OCI-LY7 (cell line): Measurements from ENCODE around the gene EML6. TPM values are rescaled to one million over a fixed set of nuclear protein-coding genes. Genes with fewer than 3 reads are reported as not detected.
A peak's percentile ranks its signal among the peaks of the same experiment; 100 is the strongest.

Source experiments
- BruUV-seq: library from RNA; stranded (reverse); fragments of 400-500 nt; replicated peaks from 2 replicates; lab custom pipeline; 2021; lab: Mats Ljungman, UMichigan
- CTCF ChIA-PET: fragments of 300-600 bp; sonication (Branson Sonifier 250); formaldehyde crosslinking; loops from one replicate; lab custom pipeline; 2022; ENCODE audit warnings: antibody characterized with exemption; ENCODE audit not compliant: unreplicated experiment; lab: Charles Lee
- POLR2A ChIA-PET: fragments of 300-600 bp; sonication (Branson Sonifier 250); formaldehyde crosslinking; loops from one replicate; lab custom pipeline; 2022; ENCODE audit warnings: antibody characterized with exemption; lab: Charles Lee
- DNase-seq: peaks from one replicate; pipeline ENCODE4 v3.0.0-alpha.2; 2015; ENCODE audit warnings: low spot score
- H2AFZ ChIP-seq: fragments of 200-600 bp; sonication (generic), shearing (Covaris generic); 2 replicates; pipeline ENCODE4 v1.6.1; 2014; ENCODE audit warnings: mild to moderate bottlenecking, antibody characterized with exemption, low read length, moderate library complexity
- H3K27ac ChIP-seq: fragments of 200-600 bp; sonication (generic); 2 replicates; pipeline ENCODE4 v1.5.1; 2014; ENCODE audit warnings: mixed run types, low read depth, mild to moderate bottlenecking, moderate library complexity, low read length, inconsistent platforms; ENCODE audit not compliant: poor library complexity, severe bottlenecking
- H3K36me3 ChIP-seq: fragments of 200-600 bp; sonication (generic); 2 replicates; pipeline ENCODE4 v1.6.1; 2014; ENCODE audit warnings: mild to moderate bottlenecking, antibody characterized with exemption, low read length, moderate library complexity, mixed read lengths; ENCODE audit not compliant: insufficient read depth
- H3K4me1 ChIP-seq: fragments of 200-600 bp; sonication (generic); 2 replicates; pipeline ENCODE4 v1.5.1; 2014; ENCODE audit warnings: mild to moderate bottlenecking, low read length; ENCODE audit not compliant: insufficient read depth, poor library complexity, severe bottlenecking
- H3K4me2 ChIP-seq: fragments of 200-600 bp; sonication (generic); 2 replicates; pipeline ENCODE4 v1.6.1; 2014; ENCODE audit warnings: mild to moderate bottlenecking, low read length
- H3K4me3 ChIP-seq: fragments of 200-600 bp; sonication (generic); 2 replicates; pipeline ENCODE4 v1.5.1; 2014; ENCODE audit warnings: mild to moderate bottlenecking, low read depth, low read length; ENCODE audit not compliant: poor library complexity, severe bottlenecking
- H3K79me2 ChIP-seq: fragments of 200-600 bp; sonication (generic); 2 replicates; pipeline ENCODE4 v1.6.1; 2016; ENCODE audit warnings: low read depth, mild to moderate bottlenecking, low read length, moderate library complexity, mixed read lengths; ENCODE audit not compliant: insufficient read depth
- H3K9me2 ChIP-seq: fragments of 200-600 bp; sonication (generic); 2 replicates; pipeline ENCODE4 v1.6.1; 2016; ENCODE audit warnings: mild to moderate bottlenecking, low read length, mixed read lengths; ENCODE audit not compliant: insufficient read depth
- H3K9me3 ChIP-seq: fragments of 200-600 bp; sonication (generic); 2 replicates; pipeline ENCODE4 v1.6.1; 2014; ENCODE audit warnings: mild to moderate bottlenecking, mixed run types, low read length, mixed read lengths
- H4K20me1 ChIP-seq: fragments of 200-600 bp; sonication (generic); 2 replicates; pipeline ENCODE4 v1.6.1; 2014; ENCODE audit warnings: mild to moderate bottlenecking, antibody characterized with exemption, low read length, moderate library complexity, mixed read lengths; ENCODE audit not compliant: insufficient read depth
- CTCF ChIP-seq: fragments of 200-600 bp; sonication (generic); conservative IDR thresholded peaks from 2 replicates; pipeline ENCODE4 v1.5.1; 2014; ENCODE audit warnings: mild to moderate bottlenecking, antibody characterized with exemption, low read length, moderate library complexity, mixed read lengths
- EZH2phosphoT487 ChIP-seq: fragments of 200-600 bp; sonication (generic); IDR thresholded peaks from 2 replicates; pipeline ENCODE4 v1.6.1; 2018; ENCODE audit warnings: low read depth, borderline replicate concordance, mild to moderate bottlenecking, mixed run types, antibody characterized with exemption, low read length, moderate library complexity, mixed read lengths
- intact Hi-C: fragments of 100-400 bp; cut with micrococcal nuclease; formaldehyde crosslinking; loops from one replicate; pipeline ENCODE4 v1.10.0; 2022; ENCODE audit not compliant: unreplicated experiment
- total RNA-seq, 2 experiments: library from RNA; depleted of rRNA in 1 of 2; stranded (reverse); fragments of >200 nt in 1 of 2; shearing (Covaris generic) in 1 of 2; gene quantifications; 2 replicates each; pipeline ENCODE4 v1.2.3, GENCODE V29; 2014 to 2022

EML6 gene
- total RNA-seq, 2 experiments from 2014 or later, result 310 to 367 TPM

GRCh38 chr2:54675738-54676137 lies 47.7 kb upstream of the EML6 start:
- no peak for TF ChIP-seq CTCF
- TF ChIP-seq EZH2phosphoT487, result no peak
- DNase-seq, result no peak
- POLR2A ChIA-PET, result interaction anchor here (1.5 kb wide), 2 partner anchors 10 to 19 kb away, joined by 3 read pairs; no protein-coding TSS in a partner anchor
- Histone ChIP-seq H3K4me3 (no peak overlapping the region), H3K9me2 (no peaks in the 10 kb centered on the region), H4K20me1 (no peaks in the 10 kb centered on the region), H3K4me2 (no peak overlapping the region), H3K4me1 (peaks cover 43% of the 10 kb centered on the region), H3K9me3 (no peaks in the 10 kb centered on the region), H3K36me3 (peaks cover 5% of the 10 kb centered on the region; the same call in 1 of the 2 replicates), H2AFZ (no peak overlapping the region), H3K27ac (no peak overlapping the region), H3K79me2 (no peaks in the 10 kb centered on the region)
- CTCF ChIA-PET, result interaction anchor here (3.1 kb wide), 1 partner anchor 10 kb away, joined by 11 read pairs; no protein-coding TSS in a partner anchor
- intact Hi-C loops, result no loop called here
- BruUV-seq, result no TSS peak

GRCh38 chr2:54676656-54677055 lies 46.8 kb upstream of the EML6 start:
- BruUV-seq, result no TSS peak
- H3K27ac ChIP-seq, result no peak overlapping the region
- DNase-seq, result no peak
- H3K4me1 ChIP-seq, result peaks cover 47% of the 10 kb centered on the region
- intact Hi-C loops, result no loop called here
- TF ChIP-seq EZH2phosphoT487, result no peak
- TF ChIP-seq CTCF, result no peak
- H3K79me2 ChIP-seq, result no peaks in the 10 kb centered on the region
- H3K9me3 ChIP-seq, result no peaks in the 10 kb centered on the region
- ChIA-PET POLR2A (interaction anchor here (0.7 to 1.5 kb wide), 5 partner anchors 11 to 571 kb away, joined by 3 read pairs; no protein-coding TSS in a partner anchor), CTCF (interaction anchor here (3.1 kb wide), 1 partner anchor 11 kb away, joined by 11 read pairs; no protein-coding TSS in a partner anchor)
- no peaks in the 10 kb centered on the region for H3K36me3 ChIP-seq
- H2AFZ ChIP-seq, result no peak overlapping the region
- no peaks in the 10 kb centered on the region for H3K9me2 ChIP-seq
- no peak overlapping the region for H3K4me2 ChIP-seq
- H3K4me3 ChIP-seq, result no peak overlapping the region
- no peaks in the 10 kb centered on the region for H4K20me1 ChIP-seq

GRCh38 chr2:54677476-54678265 lies 45.8 kb upstream of the EML6 start:
- Histone ChIP-seq H3K9me3 (no peaks in the 10 kb centered on the region), H3K4me3 (no peak overlapping the region), H3K4me2 (peak overlapping the region; percentile 0; the same call in 1 of the 2 replicates), H4K20me1 (no peaks in the 10 kb centered on the region), H3K27ac (no peak overlapping the region), H3K9me2 (no peaks in the 10 kb centered on the region), H2AFZ (no peak overlapping the region), H3K36me3 (no peaks in the 10 kb centered on the region), H3K4me1 (peaks cover 40% of the 10 kb centered on the region), H3K79me2 (no peaks in the 10 kb centered on the region)
- POLR2A ChIA-PET, result interaction anchor here (0.8 to 2.4 kb wide), 3 partner anchors 10 to 571 kb away, joined by 3 to 7 read pairs (median 3); no protein-coding TSS in a partner anchor
- CTCF ChIA-PET, result interaction anchor here (1.9 to 3.1 kb wide), 2 partner anchors 12 kb away, joined by 9 to 11 read pairs; no protein-coding TSS in a partner anchor
- no TSS peak for BruUV-seq
- TF ChIP-seq CTCF, result peak; percentile 42
- TF ChIP-seq EZH2phosphoT487, result no peak
- no peak for DNase-seq
- intact Hi-C loops, result no loop called here
